NB4 (cell line): ENCODE data around the gene TMEM164.

Experiments used
- MYC ChIP-seq: IDR thresholded peaks from 2 replicates; pipeline ENCODE4 v1.6.1; 2011; ENCODE audit warnings: low read depth, low read length
- POLR2A ChIP-seq: IDR thresholded peaks from 2 replicates; pipeline ENCODE4 v1.6.1; 2011; ENCODE audit warnings: mild to moderate bottlenecking; ENCODE audit not compliant: insufficient read length; ENCODE audit errors: extremely low read depth
- TF ChIP-seq, protein P1 (sequence below): IDR thresholded peaks from one replicate; pipeline ENCODE4 v1.5.1; 2012; ENCODE audit warnings: low read depth, low read length

DNA sequence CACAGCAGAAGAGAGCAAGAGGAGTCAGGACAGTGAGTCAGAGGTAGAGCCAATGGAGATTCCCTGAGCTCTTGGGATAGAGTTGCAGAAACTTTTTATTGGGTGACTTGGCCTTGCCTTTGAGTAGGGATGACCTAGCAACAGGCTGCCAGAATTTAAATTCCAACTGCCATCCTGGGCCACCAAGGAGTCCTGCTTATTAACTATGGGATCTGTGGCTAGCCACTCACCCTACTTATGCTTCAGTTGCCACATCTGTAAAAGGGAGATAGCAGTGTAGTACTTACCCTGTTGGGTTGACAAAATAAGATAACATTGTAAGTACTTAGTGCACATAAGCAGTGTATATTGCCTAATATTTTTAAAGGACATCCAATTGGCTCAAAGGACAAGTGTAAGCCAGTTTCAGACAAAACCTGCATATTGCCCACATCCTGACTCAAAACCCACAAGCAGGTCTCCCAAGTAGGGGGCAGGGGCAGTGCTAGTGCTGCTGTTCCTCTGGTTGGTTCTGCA is 43.5 kb upstream of the TMEM164 start:
- TF ChIP-seq POLR2A, result no peak
- TF ChIP-seq, protein P1, sequence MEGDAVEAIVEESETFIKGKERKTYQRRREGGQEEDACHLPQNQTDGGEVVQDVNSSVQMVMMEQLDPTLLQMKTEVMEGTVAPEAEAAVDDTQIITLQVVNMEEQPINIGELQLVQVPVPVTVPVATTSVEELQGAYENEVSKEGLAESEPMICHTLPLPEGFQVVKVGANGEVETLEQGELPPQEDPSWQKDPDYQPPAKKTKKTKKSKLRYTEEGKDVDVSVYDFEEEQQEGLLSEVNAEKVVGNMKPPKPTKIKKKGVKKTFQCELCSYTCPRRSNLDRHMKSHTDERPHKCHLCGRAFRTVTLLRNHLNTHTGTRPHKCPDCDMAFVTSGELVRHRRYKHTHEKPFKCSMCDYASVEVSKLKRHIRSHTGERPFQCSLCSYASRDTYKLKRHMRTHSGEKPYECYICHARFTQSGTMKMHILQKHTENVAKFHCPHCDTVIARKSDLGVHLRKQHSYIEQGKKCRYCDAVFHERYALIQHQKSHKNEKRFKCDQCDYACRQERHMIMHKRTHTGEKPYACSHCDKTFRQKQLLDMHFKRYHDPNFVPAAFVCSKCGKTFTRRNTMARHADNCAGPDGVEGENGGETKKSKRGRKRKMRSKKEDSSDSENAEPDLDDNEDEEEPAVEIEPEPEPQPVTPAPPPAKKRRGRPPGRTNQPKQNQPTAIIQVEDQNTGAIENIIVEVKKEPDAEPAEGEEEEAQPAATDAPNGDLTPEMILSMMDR, result no peak
- TF ChIP-seq MYC, result 0 out of 2 replicates have a peak, but pooled peaks have one; percentile 9
